ENCODE results near the gene HEMGN. TPM values are rescaled to one million over a fixed set of nuclear protein-coding genes. Genes with fewer than 3 reads are reported as not detected.

HEMGN gene
- total RNA-seq, 6 donors from 2014 or later, result 0.26 to 3.0 (median 0.51) TPM

DNA sequence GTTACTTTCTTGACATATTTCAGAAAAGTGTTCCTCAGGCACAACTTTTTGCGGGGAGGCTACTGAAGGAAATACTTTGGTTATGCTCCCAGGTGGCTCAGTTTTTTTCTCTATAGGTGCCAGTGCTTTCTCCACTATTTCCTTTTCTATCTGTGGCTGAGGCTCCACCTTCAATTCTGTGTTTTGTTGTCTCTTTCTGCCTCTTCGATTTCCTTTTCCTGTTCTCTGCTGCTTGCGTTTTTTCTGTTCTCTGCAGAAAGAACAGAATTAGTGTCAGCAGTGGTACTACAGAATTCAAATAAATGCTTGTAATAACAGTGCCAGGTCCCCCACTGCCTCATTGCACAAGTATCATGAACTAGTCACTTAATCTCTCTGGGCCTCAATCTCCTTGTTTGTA lies 7.0 kb downstream of the HEMGN start:
- no peak overlapping the region for H3K4me3 ChIP-seq
- ATAC-seq (ENCODE audit: low FRiP score in 2 of 2) (no peak), DNase-seq (no peak)
- no peak for TF ChIP-seq POLR2AphosphoS5 (IDR thresholded peaks at IDR 0.05)
- TF ChIP-seq EP300 (IDR thresholded peaks at IDR 0.05), result no peak
- TF ChIP-seq, protein P1, sequence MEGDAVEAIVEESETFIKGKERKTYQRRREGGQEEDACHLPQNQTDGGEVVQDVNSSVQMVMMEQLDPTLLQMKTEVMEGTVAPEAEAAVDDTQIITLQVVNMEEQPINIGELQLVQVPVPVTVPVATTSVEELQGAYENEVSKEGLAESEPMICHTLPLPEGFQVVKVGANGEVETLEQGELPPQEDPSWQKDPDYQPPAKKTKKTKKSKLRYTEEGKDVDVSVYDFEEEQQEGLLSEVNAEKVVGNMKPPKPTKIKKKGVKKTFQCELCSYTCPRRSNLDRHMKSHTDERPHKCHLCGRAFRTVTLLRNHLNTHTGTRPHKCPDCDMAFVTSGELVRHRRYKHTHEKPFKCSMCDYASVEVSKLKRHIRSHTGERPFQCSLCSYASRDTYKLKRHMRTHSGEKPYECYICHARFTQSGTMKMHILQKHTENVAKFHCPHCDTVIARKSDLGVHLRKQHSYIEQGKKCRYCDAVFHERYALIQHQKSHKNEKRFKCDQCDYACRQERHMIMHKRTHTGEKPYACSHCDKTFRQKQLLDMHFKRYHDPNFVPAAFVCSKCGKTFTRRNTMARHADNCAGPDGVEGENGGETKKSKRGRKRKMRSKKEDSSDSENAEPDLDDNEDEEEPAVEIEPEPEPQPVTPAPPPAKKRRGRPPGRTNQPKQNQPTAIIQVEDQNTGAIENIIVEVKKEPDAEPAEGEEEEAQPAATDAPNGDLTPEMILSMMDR (IDR thresholded peaks at IDR 0.05), result no peak
- TF ChIP-seq POLR2A (IDR thresholded peaks at IDR 0.05), result no peak
- H3K36me3 ChIP-seq, result no peaks in the 10 kb centered on the region
- 32 to 40% methylated on average over 3 of the region's 3 CpGs for WGBS, 2 donors
- H3K27ac ChIP-seq, result no peak overlapping the region
- no peaks in the 10 kb centered on the region for H3K4me1 ChIP-seq
- no peaks in the 10 kb centered on the region for H3K27me3 ChIP-seq
- no peaks in the 10 kb centered on the region for H3K9me3 ChIP-seq

DNA sequence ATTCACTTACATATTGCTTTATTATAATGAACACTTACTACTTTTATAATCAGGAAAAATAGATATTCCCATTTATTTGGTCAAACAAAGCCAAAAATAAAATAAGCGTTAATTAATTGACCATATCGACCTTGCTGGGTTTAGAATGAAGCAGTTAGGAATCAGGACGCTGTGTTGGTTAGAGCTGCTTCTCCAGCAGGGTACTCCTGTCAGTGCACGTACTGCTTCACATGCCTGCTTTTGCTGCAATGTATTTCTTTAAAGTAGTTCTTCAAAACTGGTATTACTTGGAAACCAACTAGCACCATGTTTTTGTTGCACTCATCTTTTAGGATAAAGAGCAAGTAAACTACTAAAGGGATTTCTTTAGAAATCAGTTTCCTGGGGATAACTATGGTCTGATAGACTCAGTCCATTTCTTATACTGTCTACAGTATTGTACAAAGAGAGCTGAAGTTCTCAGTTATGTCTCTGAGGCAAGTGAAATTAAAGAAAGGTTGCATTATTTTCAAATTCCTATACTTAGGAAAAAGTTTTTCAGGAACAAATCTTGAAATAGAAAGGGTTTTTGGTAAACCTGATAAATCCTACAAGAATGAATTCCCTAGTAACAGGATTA lies 8.9 kb downstream of the HEMGN start:
- Histone ChIP-seq H3K27ac (no peak overlapping the region), H3K36me3 (no peaks in the 10 kb centered on the region), H3K9me3 (no peaks in the 10 kb centered on the region), H3K4me1 (peaks cover 0 to 4% (median under 1%) of the 10 kb centered on the region in 4 donors), H3K27me3 (no peaks in the 10 kb centered on the region), H3K4me3 (no peak overlapping the region)
- TF ChIP-seq EP300 (IDR thresholded peaks at IDR 0.05) (no peak), POLR2AphosphoS5 (IDR thresholded peaks at IDR 0.05) (no peak), POLR2A (IDR thresholded peaks at IDR 0.05) (no peak)
- TF ChIP-seq, protein P1 (IDR thresholded peaks at IDR 0.05), result no peak
- no peak for DNase-seq
- 61 to 66% methylated on average over 4 of the region's 4 CpGs for WGBS, 2 donors
- ATAC-seq (ENCODE audit: low FRiP score in 2 of 2), result no peak

DNA sequence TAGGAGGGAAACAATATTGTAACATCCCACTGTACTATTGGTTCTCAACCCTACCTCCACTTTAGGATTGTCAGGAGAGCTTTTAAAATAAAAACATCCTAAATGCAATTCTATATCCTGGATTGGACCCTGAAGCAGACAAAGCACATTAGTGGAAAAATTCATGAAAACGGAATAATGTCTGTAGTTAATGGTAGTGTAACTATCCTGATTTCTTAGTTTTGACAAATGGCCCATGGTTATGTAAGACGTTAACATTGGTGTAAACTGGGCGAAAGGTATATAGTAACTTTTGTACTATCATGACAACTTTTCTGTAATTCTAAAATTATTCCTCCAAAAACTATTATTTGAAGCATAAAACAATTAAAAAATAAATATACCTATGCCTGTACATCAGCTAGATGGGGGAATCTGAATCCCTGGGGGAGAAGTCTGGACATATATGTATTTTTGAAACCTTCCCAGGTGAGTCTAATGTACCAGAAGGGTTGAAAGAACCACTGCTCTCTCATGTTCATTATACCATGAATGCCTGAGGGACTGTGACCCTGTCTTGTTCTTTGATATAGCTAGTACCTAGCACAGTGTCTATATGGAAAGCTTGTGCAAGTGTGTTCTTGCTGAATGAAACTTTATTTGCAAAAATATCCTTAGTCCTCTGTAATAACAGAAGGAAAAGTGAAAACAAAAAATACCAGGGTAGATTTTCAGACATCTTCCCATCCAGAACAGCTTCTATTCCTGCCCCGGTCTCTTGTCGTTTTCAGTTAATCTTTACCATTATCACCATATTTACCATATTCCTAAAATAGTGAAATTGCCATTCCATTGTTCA lies 12.3 kb downstream of the HEMGN start:
- Histone ChIP-seq H3K27me3 (no peaks in the 10 kb centered on the region), H3K9me3 (no peaks in the 10 kb centered on the region), H3K4me3 (no peak overlapping the region), H3K27ac (no peak overlapping the region), H3K36me3 (no peaks in the 10 kb centered on the region), H3K4me1 (peaks cover 15 to 22% (median 18%) of the 10 kb centered on the region in 4 donors)
- no peak for DNase-seq
- no peak for TF ChIP-seq POLR2A (IDR thresholded peaks at IDR 0.05)
- TF ChIP-seq POLR2AphosphoS5 (IDR thresholded peaks at IDR 0.05), result no peak
- no peak for TF ChIP-seq EP300 (IDR thresholded peaks at IDR 0.05)
- TF ChIP-seq, protein P1 (IDR thresholded peaks at IDR 0.05), result no peak
- WGBS, 2 donors, result 75 to 78% methylated on average over 5 of the region's 5 CpGs
- ATAC-seq (ENCODE audit: low FRiP score in 2 of 2), result no peak

DNA sequence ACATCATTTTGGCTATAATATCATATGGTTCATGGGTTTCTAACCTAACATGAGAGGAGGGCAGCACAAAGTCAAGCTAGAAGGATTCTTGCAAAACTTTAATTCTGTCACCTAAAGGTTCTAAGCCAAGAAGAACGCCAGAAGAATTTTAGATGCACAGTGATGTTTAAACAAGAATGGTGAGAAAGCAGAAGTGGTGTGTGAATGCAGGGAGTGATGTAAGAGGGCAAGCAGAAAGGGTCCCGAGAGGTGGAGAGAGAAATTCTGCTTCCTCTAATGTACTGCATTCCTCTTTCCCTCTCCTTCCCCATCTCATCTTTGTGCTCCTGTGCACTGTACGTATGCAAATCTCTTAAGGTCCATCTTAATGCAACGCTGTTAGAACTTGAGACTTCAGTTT lies 13.6 kb downstream of the HEMGN start:
- no peak for TF ChIP-seq POLR2A (IDR thresholded peaks at IDR 0.05)
- TF ChIP-seq, protein P1 (IDR thresholded peaks at IDR 0.05), result no peak
- TF ChIP-seq POLR2AphosphoS5 (IDR thresholded peaks at IDR 0.05), result no peak
- TF ChIP-seq EP300 (IDR thresholded peaks at IDR 0.05), result no peak
- H3K4me3 ChIP-seq, result no peak overlapping the region
- 40 to 47% methylated on average over 4 of the region's 4 CpGs for WGBS, 2 donors
- H3K27me3 ChIP-seq, result no peaks in the 10 kb centered on the region
- DNase-seq (no peak), ATAC-seq (ENCODE audit: low FRiP score in 2 of 2) (no peak)
- H3K36me3 ChIP-seq, result no peaks in the 10 kb centered on the region
- peak overlapping the region in 1 of 4 donors; percentile 96 for H3K27ac ChIP-seq
- H3K9me3 ChIP-seq, result no peaks in the 10 kb centered on the region
- H3K4me1 ChIP-seq, result peaks cover 19 to 35% (median 23%) of the 10 kb centered on the region in 4 donors

All from upper lobe of left lung (tissue), 6 donors.